SU-DHL-6 (cell line): ENCODE measurements around the gene BEND7.

Source experiments
- H2AFZ ChIP-seq: fragments of 200-600 bp; sonication (generic); 2 replicates; pipeline ENCODE4 v1.6.1; 2014; ENCODE audit warnings: low read depth, mild to moderate bottlenecking, moderate library complexity, mixed read lengths, antibody characterized with exemption, low read length; ENCODE audit not compliant: severe bottlenecking
- H3F3A ChIP-seq: fragments of 200-600 bp; shearing (Covaris generic); 2 replicates; pipeline ENCODE4 v1.6.0; 2016; ENCODE audit warnings: antibody characterized with exemption, mild to moderate bottlenecking; ENCODE audit not compliant: insufficient read depth
- H3K27ac ChIP-seq: fragments of 200-600 bp; sonication (generic); 2 replicates; pipeline ENCODE4 v1.5.1; 2016; ENCODE audit warnings: low read depth, mild to moderate bottlenecking, low read length, moderate library complexity, mixed read lengths
- H3K27me3 ChIP-seq: fragments of 200-600 bp; sonication (generic), shearing (Covaris generic); 2 replicates; pipeline ENCODE4 v1.6.0; 2014; ENCODE audit warnings: mild to moderate bottlenecking, low read length
- H3K36me3 ChIP-seq: fragments of 200-600 bp; sonication (generic); 2 replicates; pipeline ENCODE4 v1.6.1; 2014; ENCODE audit warnings: mild to moderate bottlenecking, low read length, mixed read lengths
- H3K4me2 ChIP-seq: fragments of 300-600, 200-600 bp; shearing (Covaris generic), sonication (generic); 2 replicates; pipeline ENCODE4 v1.6.0; 2014; ENCODE audit warnings: low read length, low read depth, mild to moderate bottlenecking; ENCODE audit not compliant: poor library complexity, severe bottlenecking
- H3K4me3 ChIP-seq: fragments of 200-600 bp; sonication (generic); 2 replicates; pipeline ENCODE4 v1.5.1; 2014; ENCODE audit warnings: antibody characterized with exemption, low read length, mild to moderate bottlenecking, mixed read lengths; ENCODE audit not compliant: insufficient read depth, poor library complexity, severe bottlenecking
- H3K79me2 ChIP-seq: fragments of 200-600 bp; sonication (generic); 2 replicates; pipeline ENCODE4 v1.6.1; 2014; ENCODE audit warnings: mild to moderate bottlenecking, low read length, moderate library complexity; ENCODE audit not compliant: insufficient read depth
- H3K9ac ChIP-seq: fragments of 200-600 bp; sonication (generic); 2 replicates; pipeline ENCODE4 v1.7.0; 2014; ENCODE audit warnings: mild to moderate bottlenecking, low read length
- H3K9me2 ChIP-seq: fragments of 200-600 bp; sonication (generic); replicated peaks from 2 replicates; pipeline ENCODE4 v1.6.1; 2014; ENCODE audit warnings: low read length; ENCODE audit not compliant: insufficient read depth
- H3K9me3 ChIP-seq: fragments of 200-600 bp; sonication (generic); 2 replicates; pipeline ENCODE4 v1.6.1; 2014; ENCODE audit warnings: low read length, mixed read lengths; ENCODE audit not compliant: insufficient read depth
- H4K20me1 ChIP-seq: fragments of 200-600 bp; sonication (generic); 2 replicates; pipeline ENCODE4 v1.6.1; 2014; ENCODE audit warnings: low read depth, mild to moderate bottlenecking, antibody characterized with exemption, low read length, moderate library complexity, mixed read lengths
- CTCF ChIP-seq: fragments of 200-600 bp; sonication (generic); IDR thresholded peaks from one replicate; pipeline ENCODE4 v1.5.1; 2017; ENCODE audit warnings: antibody characterized with exemption, mild to moderate bottlenecking, low read length, moderate library complexity; ENCODE audit not compliant: insufficient read depth, poor library complexity, severe bottlenecking
- EZH2phosphoT487 ChIP-seq: fragments of 200-600 bp; sonication (generic), shearing (Covaris generic); conservative IDR thresholded peaks from 2 replicates; pipeline ENCODE4 v1.6.1; 2018; ENCODE audit warnings: mild to moderate bottlenecking, antibody characterized with exemption, low read length, moderate library complexity, mixed read lengths

Gene BEND7

DNA sequence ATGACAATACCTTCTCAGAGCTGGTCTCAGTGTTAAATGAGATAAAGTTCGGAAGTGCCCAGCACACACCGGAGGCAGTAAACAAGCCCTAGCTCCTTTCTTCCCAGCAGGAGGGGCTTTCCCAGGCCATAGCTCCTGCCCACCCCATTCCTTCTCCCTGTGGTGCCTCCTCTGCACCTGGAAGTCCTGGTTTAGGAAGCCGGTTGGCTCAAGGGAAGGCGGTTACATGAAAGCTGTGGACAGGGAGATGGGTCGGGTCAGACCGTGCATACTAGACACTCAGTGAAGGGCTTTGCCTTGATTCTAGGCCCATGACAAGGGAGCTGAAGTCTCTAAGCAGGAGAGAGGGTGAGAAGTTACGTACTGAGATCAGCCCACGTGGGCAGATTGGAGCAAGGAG is 8.6 kb downstream of the BEND7 start:
- Histone ChIP-seq H3K36me3 (no peaks in the 10 kb centered on the region), H2AFZ (no peak overlapping the region), H3K9me3 (no peaks in the 10 kb centered on the region), H3K27me3 (no peaks in the 10 kb centered on the region), H3K4me2 (no peak overlapping the region), H4K20me1 (no peaks in the 10 kb centered on the region), H3K9me2 (no peaks in the 10 kb centered on the region), H3K9ac (no peak overlapping the region), H3K27ac (no peak overlapping the region), H3F3A (no peaks in the 10 kb centered on the region), H3K4me3 (no peak overlapping the region), H3K79me2 (no peaks in the 10 kb centered on the region)
- TF ChIP-seq EZH2phosphoT487 (no peak), CTCF (no peak)

DNA sequence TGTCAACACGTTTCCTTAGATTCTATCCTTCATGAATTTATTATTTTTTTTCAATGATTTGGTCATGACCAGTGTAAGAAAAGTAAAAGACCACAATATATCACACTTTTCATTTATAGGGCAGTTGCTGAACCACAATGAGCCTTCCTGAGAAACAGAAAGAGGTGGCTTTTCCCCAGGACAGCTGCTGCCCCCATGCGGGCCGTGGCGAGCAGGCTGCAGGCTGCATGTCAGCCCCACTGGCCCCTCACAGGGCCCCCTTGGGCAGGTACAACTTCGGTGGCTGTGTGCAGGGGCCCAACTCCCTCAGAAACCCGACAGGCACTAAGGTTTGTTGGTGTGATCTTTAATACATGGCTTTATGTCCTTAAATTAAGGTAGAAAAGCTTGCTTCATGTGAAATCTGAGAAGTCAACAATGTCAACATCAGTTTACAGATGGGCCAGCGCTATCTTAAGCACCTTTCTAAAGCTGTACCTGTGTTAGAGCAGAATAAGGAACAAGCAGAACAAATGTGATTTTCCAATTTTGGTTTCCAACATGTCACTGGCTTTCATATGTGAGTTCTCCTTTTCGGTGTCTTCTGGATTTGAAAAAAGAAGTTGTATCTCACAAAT is 10.6 kb downstream of the BEND7 start:
- TF ChIP-seq CTCF (peak; percentile 21), EZH2phosphoT487 (no peak)
- H4K20me1 ChIP-seq, result no peaks in the 10 kb centered on the region
- H3F3A ChIP-seq, result no peaks in the 10 kb centered on the region
- no peak overlapping the region for H3K4me2 ChIP-seq
- no peak overlapping the region for H2AFZ ChIP-seq
- H3K9me3 ChIP-seq, result no peaks in the 10 kb centered on the region
- H3K36me3 ChIP-seq, result no peaks in the 10 kb centered on the region
- H3K27me3 ChIP-seq, result no peaks in the 10 kb centered on the region
- H3K9me2 ChIP-seq, result no peaks in the 10 kb centered on the region
- no peak overlapping the region for H3K27ac ChIP-seq
- H3K79me2 ChIP-seq, result no peaks in the 10 kb centered on the region
- H3K4me3 ChIP-seq, result no peak overlapping the region
- H3K9ac ChIP-seq, result no peak overlapping the region

GRCh38 chr10:13517675-13518074 is 11.1 kb downstream of the BEND7 start:
- Histone ChIP-seq H3K9ac (no peak overlapping the region), H3K9me2 (no peaks in the 10 kb centered on the region), H3K27ac (no peak overlapping the region), H3K9me3 (no peaks in the 10 kb centered on the region), H2AFZ (no peak overlapping the region), H4K20me1 (no peaks in the 10 kb centered on the region), H3K79me2 (no peaks in the 10 kb centered on the region), H3F3A (no peaks in the 10 kb centered on the region), H3K36me3 (no peaks in the 10 kb centered on the region), H3K27me3 (no peaks in the 10 kb centered on the region), H3K4me2 (no peak overlapping the region), H3K4me3 (no peak overlapping the region)
- no peak for TF ChIP-seq EZH2phosphoT487
- TF ChIP-seq CTCF, result no peak

GRCh38 chr10:13516176-13516575 is 12.6 kb downstream of the BEND7 start:
- Histone ChIP-seq H3K9ac (no peak overlapping the region), H3K27me3 (no peaks in the 10 kb centered on the region), H3K27ac (no peak overlapping the region), H4K20me1 (no peaks in the 10 kb centered on the region), H3F3A (no peaks in the 10 kb centered on the region), H3K9me3 (no peaks in the 10 kb centered on the region), H3K36me3 (no peaks in the 10 kb centered on the region), H3K9me2 (no peaks in the 10 kb centered on the region), H3K4me2 (no peak overlapping the region), H3K79me2 (no peaks in the 10 kb centered on the region), H3K4me3 (no peak overlapping the region), H2AFZ (no peak overlapping the region)
- no peak for TF ChIP-seq EZH2phosphoT487
- TF ChIP-seq CTCF, result no peak
